GM12865 (cell line): ENCODE data around the gene LAMA5.

ENCODE experiments used
- DNase-seq: peaks from one replicate; pipeline ENCODE4 v3.0.0; 2010; ENCODE audit warnings: low read depth
- H3K4me3 ChIP-seq: 2 replicates; pipeline ENCODE4 v1.5.1; 2011; ENCODE audit warnings: mild to moderate bottlenecking, low read depth, low read length, control low read depth
- CTCF ChIP-seq: IDR thresholded peaks from 2 replicates; pipeline ENCODE4 v1.5.1; 2011; ENCODE audit warnings: low read length, control low read depth, low read depth, inconsistent platforms; ENCODE audit not compliant: insufficient read depth; ENCODE audit errors: missing control alignments

The LAMA5 gene

GRCh38 chr20:62411479-62412193, 44.5 kb upstream of the LAMA5 start:
- H3K4me3 ChIP-seq, result no peak overlapping the region
- TF ChIP-seq CTCF, result no peak
- DNase-seq, result no peak

- no peak for TF ChIP-seq CTCF
- no peak overlapping the region for H3K4me3 ChIP-seq
- no peak for DNase-seq
These were observed 43.8 kb upstream of the LAMA5 start for GRCh38 chr20:62410746-62411478.

- DNase-seq, result no peak
- H3K4me3 ChIP-seq, result no peak overlapping the region
- TF ChIP-seq CTCF, result peak; percentile 48
These were observed 43.0 kb upstream of the LAMA5 start for GRCh38 chr20:62409931-62410745.

- no peak for DNase-seq
- no peak overlapping the region for H3K4me3 ChIP-seq
- TF ChIP-seq CTCF, result no peak
These were observed 42.2 kb upstream of the LAMA5 start for GRCh38 chr20:62409086-62409853.

GRCh38 chr20:62408640-62409039, 41.5 kb upstream of the LAMA5 start:
- no peak for TF ChIP-seq CTCF
- H3K4me3 ChIP-seq, result no peak overlapping the region
- no peak for DNase-seq

- no peak for TF ChIP-seq CTCF
- no peak for DNase-seq
- H3K4me3 ChIP-seq, result peak overlapping the region; percentile 75; the same call in 1 of the 2 replicates
These were observed 40.9 kb upstream of the LAMA5 start for GRCh38 chr20:62408055-62408454.
